H1 (cell line): ENCODE results near the gene CACNA2D3. TPM values are rescaled to one million over a fixed set of nuclear protein-coding genes. Genes with fewer than 3 reads are reported as not detected.

Source experiments
- CTCF ChIA-PET: fragments of 300-600 bp; sonication (Branson Sonifier 250); formaldehyde crosslinking; loops from one replicate; lab custom pipeline; 2021; ENCODE audit not compliant: partially characterized antibody; lab: Charles Lee
- POLR2A ChIA-PET: fragments of 300-600 bp; sonication (Branson Sonifier 250); formaldehyde crosslinking; loops from one replicate; lab custom pipeline; 2021; ENCODE audit warnings: inconsistent platforms; ENCODE audit not compliant: partially characterized antibody; lab: Charles Lee
- DNase-seq, 2 experiments: peaks; one replicate each; pipeline versions ENCODE4 v3.0.0 to v3.0.0-alpha.2; 2010 to 2022; ENCODE audit warnings: low spot score in 2 of 2, low read depth in 1 of 2, mixed read lengths in 1 of 2
- FAIRE-seq: peaks from 2 replicates; lab custom pipeline; 2011; peaks lifted over from hg19 to GRCh38; lab: Jason Lieb, UNC
- H2AFZ ChIP-seq: 2 replicates; pipeline ENCODE4 v1.8.1; 2012; ENCODE audit warnings: low read length, inconsistent platforms
- H2AK5ac ChIP-seq: 2 replicates; pipeline ENCODE4 v1.6.1; 2013; ENCODE audit warnings: low read depth, low read length
- H2BK120ac ChIP-seq: replicated peaks from 2 replicates; pipeline ENCODE3; 2013; ENCODE audit warnings: low read depth, low read length, inconsistent platforms
- H2BK12ac ChIP-seq: 2 replicates; pipeline ENCODE4 v1.6.1; 2013; ENCODE audit warnings: low read depth, low read length
- H2BK15ac ChIP-seq: 2 replicates; pipeline ENCODE4 v1.6.1; 2013; ENCODE audit warnings: low read length
- H2BK20ac ChIP-seq: 2 replicates; pipeline ENCODE4 v1.6.1; 2013; ENCODE audit warnings: low read length
- H2BK5ac ChIP-seq: 2 replicates; pipeline ENCODE4 v1.6.1; 2013; ENCODE audit warnings: low read depth, low read length
- H3K14ac ChIP-seq: 2 replicates; pipeline ENCODE4 v1.6.1; 2013; ENCODE audit warnings: inconsistent platforms; ENCODE audit not compliant: insufficient read length
- H3K18ac ChIP-seq: 2 replicates; pipeline ENCODE4 v1.6.1; 2013; ENCODE audit warnings: low read length; ENCODE audit errors: extremely low read depth
- H3K23ac ChIP-seq: 2 replicates; pipeline ENCODE4 v1.6.1; 2013; ENCODE audit warnings: inconsistent platforms; ENCODE audit not compliant: insufficient read length
- H3K23me2 ChIP-seq: 2 replicates; pipeline ENCODE4 v1.6.1; 2013; ENCODE audit warnings: low read depth, low read length
- H3K27ac ChIP-seq: 2 replicates; pipeline ENCODE4 v1.6.1; 2011; ENCODE audit warnings: low read depth, low read length, inconsistent platforms
- H3K27me3 ChIP-seq, 4 experiments: replicated peaks in 1 of 4; 1 replicate in 1 of 4; 2 replicates in 3 of 4; pipeline versions ENCODE4 v1.6.1 to v1.8.1; 2011 to 2013; ENCODE audit warnings: low read length in 3 of 4, mild to moderate bottlenecking in 3 of 4, inconsistent platforms in 2 of 4, mixed read lengths in 2 of 4, moderate library complexity in 1 of 4; ENCODE audit not compliant: control insufficient read depth in 3 of 4, insufficient read depth in 3 of 4; ENCODE audit errors: extremely low read depth in 1 of 4
- H3K36me3 ChIP-seq, 4 experiments: 2 replicates each; pipeline versions ENCODE4 v1.6.1 to v1.8.1; 2011 to 2013; ENCODE audit warnings: mild to moderate bottlenecking in 4 of 4, low read length in 3 of 4, moderate library complexity in 2 of 4, control low read depth in 1 of 4, inconsistent platforms in 1 of 4; ENCODE audit not compliant: insufficient read depth in 4 of 4, control insufficient read depth in 2 of 4
- H3K4ac ChIP-seq: replicated peaks from 2 replicates; pipeline ENCODE3; 2013; ENCODE audit warnings: low read length, low read depth, mixed read lengths, inconsistent platforms; ENCODE audit not compliant: insufficient read length
- H3K4me1 ChIP-seq, 4 experiments: replicated peaks in 1 of 4; 1 replicate in 1 of 4; 2 replicates in 3 of 4; pipeline versions ENCODE4 v1.6.1 to v1.8.1; 2011 to 2013; ENCODE audit warnings: low read length in 3 of 4, inconsistent platforms in 2 of 4, mixed read lengths in 1 of 4; ENCODE audit not compliant: insufficient read depth in 4 of 4, control insufficient read depth in 3 of 4
- H3K4me2 ChIP-seq, 2 experiments: 2 replicates each; pipeline versions ENCODE4 v1.6.1 to v1.8.1; 2011 to 2013; ENCODE audit warnings: low read depth in 2 of 2, low read length in 2 of 2, control low read depth in 1 of 2, inconsistent platforms in 1 of 2, mild to moderate bottlenecking in 1 of 2; ENCODE audit not compliant: insufficient read depth in 1 of 2
- H3K4me3 ChIP-seq, 4 experiments: fragments of 200-600, 300-600 bp in 1 of 4; sonication (generic), shearing (Covaris generic), sonication (Bioruptor Twin) in 1 of 4; 2 replicates each; pipeline versions ENCODE4 v1.5.1 to v1.8.1; 2011 to 2016; ENCODE audit warnings: low read length in 4 of 4, low read depth in 3 of 4, control low read depth in 2 of 4, inconsistent platforms in 2 of 4, mild to moderate bottlenecking in 2 of 4, mixed read lengths in 1 of 4, moderate library complexity in 1 of 4; ENCODE audit not compliant: insufficient read depth in 2 of 4; ENCODE audit errors: extremely low read depth in 1 of 4
- H3K56ac ChIP-seq: replicated peaks from 2 replicates; pipeline ENCODE3; 2013; ENCODE audit warnings: low read depth, mild to moderate bottlenecking, mixed read lengths, low read length, inconsistent platforms; ENCODE audit not compliant: insufficient read length
- H3K79me1 ChIP-seq: 2 replicates; pipeline ENCODE4 v1.6.1; 2013; ENCODE audit warnings: low read depth, low read length, control low read depth
- H3K79me2 ChIP-seq, 2 experiments: 2 replicates each; pipeline versions ENCODE4 v1.6.1 to v1.8.1; 2012 to 2013; ENCODE audit warnings: low read length in 2 of 2, mild to moderate bottlenecking in 2 of 2, inconsistent platforms in 1 of 2; ENCODE audit not compliant: insufficient read depth in 2 of 2, control insufficient read depth in 1 of 2
- H3K9ac ChIP-seq, 4 experiments: replicated peaks in 1 of 4; 1 replicate in 1 of 4; 2 replicates in 3 of 4; pipeline versions ENCODE4 v1.6.1 to v1.8.1; 2011 to 2013; ENCODE audit warnings: low read depth in 3 of 4, low read length in 3 of 4, control low read depth in 2 of 4, mild to moderate bottlenecking in 2 of 4, moderate library complexity in 2 of 4, inconsistent platforms in 1 of 4; ENCODE audit errors: extremely low read depth in 1 of 4
- H3K9me3 ChIP-seq, 2 experiments: 2 replicates each; pipeline versions ENCODE4 v1.6.1 to v1.8.1; 2012 to 2013; ENCODE audit warnings: mild to moderate bottlenecking in 2 of 2, moderate library complexity in 2 of 2, control low read depth in 1 of 2, inconsistent platforms in 1 of 2, low read depth in 1 of 2, low read length in 1 of 2, mixed read lengths in 1 of 2; ENCODE audit not compliant: insufficient read depth in 2 of 2
- H4K20me1 ChIP-seq, 2 experiments: replicated peaks in 1 of 2; 2 replicates each; pipeline versions ENCODE3 to v1.8.1; 2011 to 2013; ENCODE audit warnings: inconsistent platforms in 2 of 2, low read length in 2 of 2, mild to moderate bottlenecking in 1 of 2; ENCODE audit not compliant: insufficient read depth in 2 of 2, control insufficient read depth in 1 of 2
- H4K5ac ChIP-seq: 2 replicates; pipeline ENCODE4 v1.6.1; 2013; ENCODE audit warnings: low read length, low read depth, mixed read lengths, inconsistent platforms; ENCODE audit not compliant: insufficient read length
- H4K8ac ChIP-seq: 2 replicates; pipeline ENCODE4 v1.8.0; 2013; ENCODE audit warnings: mild to moderate bottlenecking, moderate library complexity, low read length, inconsistent platforms; ENCODE audit not compliant: insufficient read depth; ENCODE audit errors: extremely low read depth
- H4K91ac ChIP-seq: replicated peaks from 2 replicates; pipeline ENCODE3; 2013; ENCODE audit warnings: low read length, mixed read lengths, inconsistent platforms; ENCODE audit not compliant: insufficient read length
- ASH2L ChIP-seq: fragments of 200-600, 300-600 bp; sonication (generic); IDR thresholded peaks from one replicate; pipeline ENCODE4 v1.7.1; 2017; ENCODE audit warnings: low read length
- BACH1 ChIP-seq: IDR thresholded peaks from 2 replicates; pipeline ENCODE4 v1.6.1; 2012; ENCODE audit warnings: low read length, improper control_type of control experiment
- BRCA1 ChIP-seq: IDR thresholded peaks from 2 replicates; pipeline ENCODE4 v1.6.1; 2012; ENCODE audit warnings: low read depth, low read length, improper control_type of control experiment
- CBX5 ChIP-seq: fragments of 300-800, 300-1000 bp; sonication (generic); IDR thresholded peaks from 2 replicates; pipeline ENCODE4 v1.7.1; 2016; ENCODE audit warnings: antibody characterized with exemption, low read length, low read depth
- CHD1 ChIP-seq: IDR thresholded peaks from 2 replicates; pipeline ENCODE4 v1.6.1; 2012; ENCODE audit warnings: low read depth, low read length, improper control_type of control experiment
- EZH2 ChIP-seq: fragments of 200-600 bp; sonication (generic); IDR thresholded peaks from 2 replicates; pipeline ENCODE4 v1.7.1; 2012; ENCODE audit warnings: low read depth, mild to moderate bottlenecking, moderate library complexity, low read length, inconsistent platforms; ENCODE audit not compliant: severe bottlenecking
- GTF2F1 ChIP-seq: IDR thresholded peaks from 2 replicates; pipeline ENCODE4 v1.6.1; 2012; ENCODE audit warnings: low read depth, low read length, improper control_type of control experiment, borderline replicate concordance
- KDM1A ChIP-seq: fragments of 200-600, 300-600 bp; sonication (generic); IDR thresholded peaks from 2 replicates; pipeline ENCODE4 v1.7.1; 2016; ENCODE audit warnings: mild to moderate bottlenecking, low read length, borderline replicate concordance
- NANOG ChIP-seq: IDR thresholded peaks from 2 replicates; pipeline ENCODE4 v1.6.1; 2011; ENCODE audit warnings: low read length, low read depth, mild to moderate bottlenecking, inconsistent platforms; ENCODE audit not compliant: insufficient read depth, poor library complexity, severe bottlenecking
- PHF8 ChIP-seq: fragments of 200-600 bp; sonication (generic); conservative IDR thresholded peaks from 2 replicates; pipeline ENCODE4 v1.7.1; 2012; ENCODE audit warnings: low read depth, mild to moderate bottlenecking, inconsistent platforms, low read length, moderate library complexity
- SP4 ChIP-seq: IDR thresholded peaks from 2 replicates; pipeline ENCODE4 v1.6.1; 2012; ENCODE audit warnings: low read length, inconsistent platforms
- SUZ12 ChIP-seq: fragments of 200-600 bp; sonication (generic); IDR thresholded peaks from 2 replicates; pipeline ENCODE4 v1.6.1; 2012; ENCODE audit warnings: mild to moderate bottlenecking, inconsistent platforms, low read length, moderate library complexity, mixed read lengths
- TAF7 ChIP-seq: optimal IDR thresholded peaks from 2 replicates; pipeline ENCODE3; 2011; ENCODE audit warnings: low read depth, mild to moderate bottlenecking, inconsistent platforms, low read length, moderate library complexity, borderline replicate concordance
- WGBS, 2 experiments: shearing (Covaris generic) in 1 of 2; methylation state at CpG; one replicate each; pipeline versions ENCODE4 v1.1.6 to v1.1.7; 2013 to 2015; ENCODE audit warnings: low lambda C conversion rate in 2 of 2, mixed read lengths in 2 of 2, inconsistent platforms in 1 of 2, low coverage in 1 of 2, missing lambda C conversion rate in 1 of 2; ENCODE audit not compliant: insufficient replicate concordance in 2 of 2, insufficient coverage in 1 of 2, insufficient read length in 1 of 2; ENCODE audit errors: extremely low coverage in 1 of 2, missing lambda C conversion rate in 1 of 2; 5-methylcytosine and 5-hydroxymethylcytosine counted together
- polyA plus RNA-seq, 7 experiments: library from polyadenylated mRNA; depleted of rRNA in 3 of 7; stranded (reverse) in 5 of 7; unstranded in 2 of 7; fragments of >200 nt in 5 of 7; fragments of 200-250 nt in 2 of 7; gene quantifications; 1 replicate in 5 of 7; 2 replicates in 1 of 7; 4 replicates in 1 of 7; pipeline versions ENCODE4 v1.2.1 to v1.2.3, GENCODE V29; 2011 to 2013; ENCODE audit warnings: missing spikeins in 2 of 7, mixed read lengths in 2 of 7
- total RNA-seq: library from RNA; stranded (reverse); fragmentation: NEBNext Ultra II Directional; extraction: Animal tissue kit (Norgen Biotek cat#: 25700); gene quantifications from 2 replicates; pipeline ENCODE4 v1.2.1, GENCODE V29; 2021

CACNA2D3 gene
- total and polyA plus RNA-seq, 2 of the 8 experiments (the other 6 are each of a cell fraction or from before 2014, with no cell fraction given) = 1.5 to 1.8 TPM

GRCh38 chr3:55000953-55001352 is 878.6 kb downstream of the CACNA2D3 start:
- no peak overlapping the region for H4K8ac ChIP-seq
- H3K27ac ChIP-seq = no peak overlapping the region
- 86% methylated on average over 4 of the region's 4 CpGs; no CpG with 5 or more reads in 1 of the 2 experiments for WGBS, 2 experiments
- DNase-seq (no peak), FAIRE-seq (no peak)
- H3K4ac ChIP-seq = no peak overlapping the region
- ChIA-PET CTCF (interaction anchor here (0.8 to 1.9 kb wide), 8 partner anchors 13 to 148 kb away, joined by 3 to 7 read pairs (median 5); no protein-coding TSS in a partner anchor), POLR2A (no interaction called here)
- H3K23ac ChIP-seq = no peak overlapping the region
- no peaks in the 10 kb centered on the region for H3K79me1 ChIP-seq
- H4K91ac ChIP-seq = no peak overlapping the region
- no peak overlapping the region for H3K9ac ChIP-seq
- H3K4me1 ChIP-seq = peaks cover 0 to 15% (median 6%) of the 10 kb centered on the region in 4 experiments; a peak in 6 of 7 replicates
- no peaks in the 10 kb centered on the region for H3K27me3 ChIP-seq
- no peak overlapping the region for H2AFZ ChIP-seq
- no peak overlapping the region for H2BK120ac ChIP-seq
- H3K23me2 ChIP-seq = no peaks in the 10 kb centered on the region
- no peak overlapping the region for H2BK5ac ChIP-seq
- H2BK20ac ChIP-seq = no peak overlapping the region
- H3K18ac ChIP-seq = no peak overlapping the region
- no peaks in the 10 kb centered on the region for H3K9me3 ChIP-seq
- H3K4me3 ChIP-seq = no peak overlapping the region
- H2BK15ac ChIP-seq = no peak overlapping the region
- H3K56ac ChIP-seq = no peak overlapping the region
- H4K20me1 ChIP-seq = no peaks in the 10 kb centered on the region
- H3K4me2 ChIP-seq = no peak overlapping the region
- no peak overlapping the region for H3K14ac ChIP-seq
- H3K36me3 ChIP-seq = no peaks in the 10 kb centered on the region
- TF ChIP-seq BRCA1 = no peak
- no peak for TF ChIP-seq TAF7
- no peak for TF ChIP-seq ASH2L
- TF ChIP-seq KDM1A = no peak
- no peak for TF ChIP-seq GTF2F1
- TF ChIP-seq BACH1 = no peak
- no peak for TF ChIP-seq EZH2
- TF ChIP-seq CHD1 = no peak
- no peak for TF ChIP-seq SP4
- TF ChIP-seq SUZ12 = no peak
- no peak for TF ChIP-seq NANOG
- no peak for TF ChIP-seq PHF8
- TF ChIP-seq CBX5 = no peak
- H3K79me2 ChIP-seq = no peaks in the 10 kb centered on the region
- no peak overlapping the region for H2AK5ac ChIP-seq
- H4K5ac ChIP-seq = no peak overlapping the region
- no peak overlapping the region for H2BK12ac ChIP-seq
